HepG2 (cell line): ENCODE measurements around the gene OR5H2. TPM values are rescaled to one million over a fixed set of nuclear protein-coding genes. Genes with fewer than 3 reads are reported as not detected.
A peak's percentile ranks its signal among the peaks of the same experiment; 100 is the strongest.

Source experiments
- CCAR2 ChIP-seq: fragments of 200-400 bp; formaldehyde crosslinking; optimal IDR thresholded peaks from 2 replicates; pipeline ENCODE3; 2018; ENCODE audit warnings: low read depth, mild to moderate bottlenecking, low read length, moderate library complexity
- CEBPB ChIP-seq: IDR thresholded peaks from 2 replicates; pipeline ENCODE4 v1.6.1; 2011; ENCODE audit warnings: low read depth, low read length, improper control_type of control experiment, borderline replicate concordance
- EHMT2 ChIP-seq: fragments of 200-600 bp; sonication (generic); IDR thresholded peaks from 2 replicates; pipeline ENCODE4 v1.7.0; 2017; ENCODE audit warnings: antibody characterized with exemption, low read depth, low read length, borderline replicate concordance
- GABPB1 ChIP-seq: IDR thresholded peaks from 2 replicates; pipeline ENCODE4 v1.6.1; 2016; ENCODE audit warnings: mild to moderate bottlenecking, missing genetic modification reagents, moderate library complexity, missing compliant biosample characterization
- GATAD2A ChIP-seq: IDR thresholded peaks from 2 replicates; pipeline ENCODE4 v1.6.1; 2016
- HNF4G ChIP-seq, 2 experiments: sonication (generic) in 1 of 2; formaldehyde crosslinking in 1 of 2; IDR thresholded peaks; 2 replicates each; pipeline versions ENCODE4 v1.4.0 to v1.6.1; 2011 to 2020; ENCODE audit warnings: borderline replicate concordance in 2 of 2, low read depth in 2 of 2, mild to moderate bottlenecking in 2 of 2, low read length in 1 of 2, missing genetic modification reagents in 1 of 2, moderate library complexity in 1 of 2
- NBN ChIP-seq: fragments of 450-650 bp; conservative IDR thresholded peaks from 2 replicates; pipeline ENCODE4 v1.6.1; 2017
- NCOA2 ChIP-seq: sonication (generic); formaldehyde crosslinking; IDR thresholded peaks from 2 replicates; pipeline ENCODE4 v1.8.0; 2022; ENCODE audit warnings: inconsistent platforms
- RARA ChIP-seq: IDR thresholded peaks from 2 replicates; pipeline ENCODE4 v1.6.1; 2016; ENCODE audit warnings: missing genetic modification reagents, missing compliant biosample characterization
- SALL1 ChIP-seq: sonication (generic); formaldehyde crosslinking; IDR thresholded peaks from 2 replicates; pipeline ENCODE4 v1.8.0; 2022; ENCODE audit warnings: mild to moderate bottlenecking, missing genetic modification reagents
- SAP130 ChIP-seq: IDR thresholded peaks from 2 replicates; pipeline ENCODE4 v1.6.1; 2016; ENCODE audit warnings: low read depth
- SOX13 ChIP-seq, 3 experiments: fragments of 450-650 bp in 1 of 3; sonication (generic) in 1 of 3; formaldehyde crosslinking in 1 of 3; IDR thresholded peaks in 2 of 3; conservative IDR thresholded peaks in 1 of 3; 2 replicates each; pipeline versions ENCODE4 v1.5.0 to v1.6.1; 2016 to 2020; ENCODE audit warnings: antibody characterized with exemption in 1 of 3, mild to moderate bottlenecking in 1 of 3, missing compliant biosample characterization in 1 of 3, missing genetic modification reagents in 1 of 3, moderate library complexity in 1 of 3
- ZMYM4 ChIP-seq: sonication (generic); formaldehyde crosslinking; IDR thresholded peaks from 2 replicates; pipeline ENCODE4 v1.8.1; 2023; ENCODE audit warnings: mild to moderate bottlenecking, missing genetic modification reagents
- ZNF121 ChIP-seq: sonication (generic); formaldehyde crosslinking; IDR thresholded peaks from 2 replicates; pipeline ENCODE4 v1.5.0; 2020; ENCODE audit warnings: mild to moderate bottlenecking, missing genetic modification reagents
- ZNF253 ChIP-seq: sonication (generic); formaldehyde crosslinking; IDR thresholded peaks from 2 replicates; pipeline ENCODE4 v1.8.0; 2022; ENCODE audit warnings: mild to moderate bottlenecking, missing genetic modification reagents, borderline replicate concordance
- ZNF451 ChIP-seq: sonication (generic); formaldehyde crosslinking; IDR thresholded peaks from 2 replicates; pipeline ENCODE4 v1.5.0; 2020; ENCODE audit warnings: mild to moderate bottlenecking, missing genetic modification reagents
- ZNF792 ChIP-seq: IDR thresholded peaks from 2 replicates; pipeline ENCODE4 v1.6.1; 2016
- ZNF879 ChIP-seq: sonication (generic); formaldehyde crosslinking; IDR thresholded peaks from 2 replicates; pipeline ENCODE4 v1.8.1; 2023; ENCODE audit warnings: missing genetic modification reagents
- polyA plus RNA-seq, 8 experiments: library from polyadenylated mRNA; depleted of rRNA in 3 of 8; stranded (reverse) in 7 of 8; unstranded in 1 of 8; fragments of >200 nt; fragmentation: Illumina TruSeq in 4 of 8; extraction: Trizol in 4 of 8; gene quantifications; 2 replicates each; pipeline versions ENCODE4 v1.2.1 to v1.2.3, GENCODE V29; 2011 to 2016; ENCODE audit warnings: low read depth in 4 of 8, missing spikeins in 1 of 8, mixed read lengths in 1 of 8; ENCODE audit not compliant: insufficient read depth in 1 of 8
- total RNA-seq, 5 experiments: library from RNA; depleted of rRNA; stranded (reverse); fragments of >200 nt; fragmentation: Illumina TruSeq; extraction: Trizol; gene quantifications; 2 replicates each; pipeline ENCODE4 v1.2.3, GENCODE V29; 2016; ENCODE audit warnings: low read depth in 1 of 5
- TF ChIP-seq, protein P1 (sequence below): sonication (generic); formaldehyde crosslinking; IDR thresholded peaks from 2 replicates; pipeline ENCODE4 v1.4.0; 2020; ENCODE audit warnings: mild to moderate bottlenecking, missing genetic modification reagents

The OR5H2 gene
- total and polyA plus RNA-seq, 2 of the 13 experiments (the other 11 are each of a cell fraction or from before 2014, with no cell fraction given), result not detected

DNA sequence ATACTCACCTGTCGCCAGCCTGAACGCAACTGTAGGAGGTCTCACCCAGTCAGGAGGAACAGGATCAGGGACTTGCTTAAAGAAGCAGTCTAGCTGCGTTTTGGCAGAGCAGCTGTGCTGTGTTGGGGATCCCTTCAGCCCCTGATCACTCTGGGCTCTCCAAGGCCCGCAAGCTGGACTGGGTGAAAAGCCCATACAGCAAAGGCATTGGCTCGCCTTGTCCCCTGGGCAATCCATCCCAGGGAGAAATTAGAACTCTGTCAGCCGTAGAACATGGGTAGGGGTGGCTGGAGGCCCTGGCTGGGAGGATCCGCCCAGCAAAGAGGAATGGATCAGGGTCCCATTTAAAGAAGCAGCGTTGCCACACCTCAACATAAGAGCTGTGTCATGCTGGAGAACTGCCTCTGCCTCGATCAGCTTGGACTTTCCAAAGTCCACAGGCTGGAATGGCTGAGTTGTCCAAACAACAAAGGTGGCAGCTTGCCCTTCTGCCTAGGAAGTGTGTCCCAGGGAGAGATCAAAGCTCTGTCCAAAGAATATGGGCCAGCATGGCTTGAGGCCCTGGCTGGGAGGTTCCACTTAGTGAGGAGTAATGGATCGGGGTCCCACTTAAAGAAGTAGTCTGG lies 9.1 kb downstream of the OR5H2 start (continued):
- TF ChIP-seq NCOA2 (CRISPR knock-in tag) (0 out of 2 replicates have a peak, but pooled peaks have one; percentile 18), CEBPB (0 out of 2 replicates have a peak, but pooled peaks have one; percentile 23), ZNF451 (no peak), ZNF253 (CRISPR knock-in tag) (no peak), SAP130 (CRISPR knock-in tag) (0 out of 2 replicates have a peak, but pooled peaks have one; percentile 10), GATAD2A (CRISPR knock-in tag) (0 out of 2 replicates have a peak, but pooled peaks have one; percentile 20), ZNF121 (CRISPR knock-in tag) (no peak), HNF4G (IDR thresholded peaks at IDR 0.05; ENCODE audit: borderline replicate concordance, low read depth, low read length) (peak; percentile 76), HNF4G (CRISPR knock-in tag; IDR thresholded peaks at IDR 0.05; ENCODE audit: borderline replicate concordance, low read depth) (no peak), ZNF879 (no peak), ZNF792 (CRISPR knock-in tag) (no peak), ZMYM4 (peak; percentile 48; the same call in 1 of the 2 replicates), RARA (CRISPR knock-in tag) (peak; percentile 14; the same call in 1 of the 2 replicates), NBN (no peak), CCAR2 (no peak), EHMT2 (peak; percentile 86), SOX13 (IDR thresholded peaks at IDR 0.05) (no peak), SOX13 (CRISPR knock-in tag; conservative IDR thresholded peaks at IDR 0.05 in 1 of 2, IDR thresholded peaks at IDR 0.05 in 1 of 2) (peak in 1 of 2 experiments; percentile 56; a peak in 1 of 4 replicates), GABPB1 (CRISPR knock-in tag) (no peak), SALL1 (CRISPR knock-in tag) (peak; percentile 66; the same call in 1 of the 2 replicates)
- TF ChIP-seq, protein P1, sequence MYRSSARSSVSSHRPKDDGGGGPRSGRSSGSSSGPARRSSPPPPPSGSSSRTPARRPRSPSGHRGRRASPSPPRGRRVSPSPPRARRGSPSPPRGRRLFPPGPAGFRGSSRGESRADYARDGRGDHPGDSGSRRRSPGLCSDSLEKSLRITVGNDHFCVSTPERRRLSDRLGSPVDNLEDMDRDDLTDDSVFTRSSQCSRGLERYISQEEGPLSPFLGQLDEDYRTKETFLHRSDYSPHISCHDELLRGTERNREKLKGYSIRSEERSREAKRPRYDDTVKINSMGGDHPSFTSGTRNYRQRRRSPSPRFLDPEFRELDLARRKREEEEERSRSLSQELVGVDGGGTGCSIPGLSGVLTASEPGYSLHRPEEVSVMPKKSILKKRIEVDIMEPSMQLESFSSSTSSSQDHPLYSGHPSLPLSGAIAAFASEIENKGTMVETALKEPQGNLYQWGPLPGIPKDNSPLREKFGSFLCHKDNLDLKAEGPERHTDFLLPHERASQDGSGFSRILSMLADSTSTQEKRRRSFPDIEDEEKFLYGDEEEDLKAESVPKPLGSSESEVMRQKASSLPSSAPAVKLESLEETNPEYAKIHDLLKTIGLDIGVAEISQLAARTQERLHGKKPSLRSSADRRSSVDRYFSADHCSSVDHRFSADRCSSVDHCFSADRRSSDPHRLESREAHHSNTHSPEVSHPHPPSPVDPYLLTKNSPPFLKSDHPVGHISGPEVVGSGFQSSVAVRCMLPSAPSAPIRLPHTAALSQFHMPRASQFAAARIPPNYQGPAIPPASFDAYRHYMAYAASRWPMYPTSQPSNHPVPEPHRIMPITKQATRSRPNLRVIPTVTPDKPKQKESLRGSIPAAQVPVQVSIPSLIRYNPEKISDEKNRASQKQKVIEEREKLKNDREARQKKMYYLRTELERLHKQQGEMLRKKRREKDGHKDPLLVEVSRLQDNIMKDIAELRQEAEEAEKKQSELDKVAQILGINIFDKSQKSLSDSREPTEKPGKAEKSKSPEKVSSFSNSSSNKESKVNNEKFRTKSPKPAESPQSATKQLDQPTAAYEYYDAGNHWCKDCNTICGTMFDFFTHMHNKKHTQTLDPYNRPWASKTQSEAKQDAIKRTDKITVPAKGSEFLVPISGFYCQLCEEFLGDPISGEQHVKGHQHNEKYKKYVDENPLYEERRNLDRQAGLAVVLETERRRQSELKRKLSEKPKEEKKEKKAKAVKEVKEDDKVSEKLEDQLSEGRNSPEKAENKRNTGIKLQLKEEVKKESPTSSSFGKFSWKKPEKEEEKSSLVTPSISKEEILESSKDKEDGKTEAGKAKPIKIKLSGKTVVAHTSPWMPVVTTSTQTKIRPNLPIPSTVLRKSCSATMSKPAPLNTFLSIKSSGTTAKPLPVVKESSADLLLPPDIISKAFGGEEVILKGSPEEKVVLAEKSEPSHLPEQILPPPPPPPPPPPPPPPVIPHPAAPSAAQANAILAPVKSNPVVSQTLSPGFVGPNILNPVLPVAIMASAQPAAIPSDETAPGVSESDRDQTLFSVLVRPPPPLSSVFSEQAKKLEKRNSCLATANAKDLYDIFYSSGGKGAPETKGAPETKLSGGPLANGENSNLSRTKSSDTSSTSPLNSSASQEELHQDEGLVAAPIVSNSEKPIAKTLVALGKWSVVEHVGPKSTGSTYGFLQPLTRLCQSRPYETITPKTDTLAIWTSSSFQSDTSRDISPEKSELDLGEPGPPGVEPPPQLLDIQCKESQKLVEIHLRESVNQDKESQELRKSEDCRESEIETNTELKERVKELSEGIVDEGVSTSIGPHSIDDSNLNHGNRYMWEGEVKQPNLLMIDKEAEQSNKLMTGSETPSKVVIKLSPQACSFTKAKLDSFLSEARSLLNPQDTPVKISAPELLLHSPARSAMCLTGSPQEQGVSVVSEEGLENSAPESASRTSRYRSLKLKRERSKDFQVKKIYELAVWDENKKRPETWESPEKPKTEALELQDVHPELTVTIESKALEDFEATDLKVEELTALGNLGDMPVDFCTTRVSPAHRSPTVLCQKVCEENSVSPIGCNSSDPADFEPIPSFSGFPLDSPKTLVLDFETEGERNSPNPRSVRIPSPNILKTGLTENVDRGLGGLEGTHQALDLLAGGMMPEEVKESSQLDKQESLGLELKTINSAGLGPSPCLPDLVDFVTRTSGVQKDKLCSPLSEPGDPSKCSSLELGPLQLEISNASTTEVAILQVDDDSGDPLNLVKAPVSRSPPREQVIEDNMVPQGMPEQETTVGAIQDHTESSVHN (CRISPR knock-in tag), result no peak
